CD14-positive monocyte (primary cell): ENCODE results near the gene SSBP2. TPM values are rescaled to one million over a fixed set of nuclear protein-coding genes. Genes with fewer than 3 reads are reported as not detected.

Source experiments
- DNase-seq, 3 donors: peaks; one replicate each; pipeline ENCODE4 v3.0.0-alpha.2; 2011 to 2022
- H2AFZ ChIP-seq: 2 replicates; pipeline ENCODE4 v1.6.0; 2012; ENCODE audit warnings: mild to moderate bottlenecking, low read depth, low read length, inconsistent platforms; ENCODE audit not compliant: insufficient read depth, poor library complexity, severe bottlenecking
- H3K27ac ChIP-seq, 2 donors: 1 replicate in 1 of 2; 2 replicates in 1 of 2; pipeline ENCODE4 v1.5.1; 2012 to 2013; ENCODE audit warnings: low read length in 2 of 2, control low read depth in 1 of 2, inconsistent platforms in 1 of 2, low read depth in 1 of 2, mild to moderate bottlenecking in 1 of 2
- H3K27me3 ChIP-seq, 2 donors: one replicate each; pipeline versions ENCODE4 v1.6.0 to v1.6.1; 2011 to 2013; ENCODE audit warnings: low read length in 2 of 2; ENCODE audit not compliant: control insufficient read depth in 2 of 2, insufficient read depth in 2 of 2
- H3K36me3 ChIP-seq, 2 donors: replicated peaks in 1 of 2; 1 replicate in 1 of 2; 2 replicates in 1 of 2; pipeline versions ENCODE4 v1.5.1 to v1.6.1; 2012 to 2013; ENCODE audit warnings: low read length in 2 of 2, control low read depth in 1 of 2, inconsistent platforms in 1 of 2, mild to moderate bottlenecking in 1 of 2; ENCODE audit not compliant: insufficient read depth in 2 of 2, control insufficient read depth in 1 of 2
- H3K4me1 ChIP-seq, 2 donors: 1 replicate in 1 of 2; 2 replicates in 1 of 2; pipeline versions ENCODE4 v1.5.1 to v1.6.1; 2012 to 2013; ENCODE audit warnings: low read length in 2 of 2, control low read depth in 1 of 2, inconsistent platforms in 1 of 2, mild to moderate bottlenecking in 1 of 2, moderate library complexity in 1 of 2; ENCODE audit not compliant: insufficient read depth in 2 of 2, control insufficient read depth in 1 of 2
- H3K4me2 ChIP-seq: replicated peaks from 2 replicates; pipeline ENCODE3; 2012; ENCODE audit warnings: low read length, moderate library complexity, mild to moderate bottlenecking; ENCODE audit not compliant: poor library complexity, severe bottlenecking; ENCODE audit errors: extremely low read depth
- H3K4me3 ChIP-seq, 3 experiments: fragments of 200-600 bp in 1 of 3; sonication (generic) in 1 of 3; replicated peaks in 1 of 3; 1 replicate in 2 of 3; 2 replicates in 1 of 3; pipeline ENCODE4 v1.5.1; 2011 to 2013; ENCODE audit warnings: low read length in 3 of 3, mild to moderate bottlenecking in 3 of 3, control low read depth in 2 of 3, low read depth in 2 of 3, inconsistent platforms in 1 of 3, moderate library complexity in 1 of 3
- H3K79me2 ChIP-seq: 2 replicates; pipeline ENCODE4 v1.6.0; 2012; ENCODE audit warnings: mild to moderate bottlenecking, control low read depth, inconsistent platforms, low read length, moderate library complexity; ENCODE audit not compliant: insufficient read depth
- H3K9ac ChIP-seq: 2 replicates; pipeline ENCODE4 v1.6.0; 2017; ENCODE audit warnings: low read length, mild to moderate bottlenecking; ENCODE audit not compliant: insufficient read depth, poor library complexity, severe bottlenecking
- H3K9me3 ChIP-seq, 2 donors: replicated peaks in 1 of 2; 1 replicate in 1 of 2; 2 replicates in 1 of 2; pipeline versions ENCODE4 v1.5.1 to v1.6.1; 2012 to 2013; ENCODE audit warnings: low read length in 2 of 2, control low read depth in 1 of 2; ENCODE audit not compliant: control insufficient read depth in 1 of 2, insufficient read depth in 1 of 2
- H4K20me1 ChIP-seq: 2 replicates; pipeline ENCODE4 v1.6.0; 2012; ENCODE audit warnings: mild to moderate bottlenecking, low read length, control low read depth, moderate library complexity; ENCODE audit not compliant: insufficient read depth
- H3K27ac Mint-ChIP-seq, 7 donors: one replicate each; pipeline ENCODE4 v1.8.0; 2020; ENCODE audit warnings: mild to moderate bottlenecking in 7 of 7, mixed read lengths in 7 of 7, moderate library complexity in 6 of 7, inconsistent platforms in 2 of 7
- H3K27me3 Mint-ChIP-seq, 3 donors: one replicate each; pipeline ENCODE4 v1.8.0; 2021 to 2022; ENCODE audit warnings: low read depth in 3 of 3, mild to moderate bottlenecking in 3 of 3, mixed read lengths in 3 of 3, moderate library complexity in 3 of 3, inconsistent platforms in 1 of 3
- H3K36me3 Mint-ChIP-seq, 2 donors: one replicate each; pipeline ENCODE4 v1.8.0; 2020; ENCODE audit warnings: mixed read lengths in 2 of 2, inconsistent platforms in 1 of 2, mild to moderate bottlenecking in 1 of 2
- H3K4me1 Mint-ChIP-seq: one replicate; pipeline ENCODE4 v1.8.0; 2020; ENCODE audit warnings: mild to moderate bottlenecking, mixed read lengths
- H3K4me3 Mint-ChIP-seq, 2 donors: one replicate each; pipeline ENCODE4 v1.8.0; 2020; ENCODE audit warnings: mild to moderate bottlenecking in 2 of 2, mixed read lengths in 2 of 2, moderate library complexity in 1 of 2
- H3K9me3 Mint-ChIP-seq, 7 donors: one replicate each; pipeline ENCODE4 v1.8.0; 2020 to 2022; ENCODE audit warnings: mixed read lengths in 7 of 7, mild to moderate bottlenecking in 6 of 7, moderate library complexity in 6 of 7, inconsistent platforms in 2 of 7
- CTCF ChIP-seq: fragments of 200-600 bp; IDR thresholded peaks from one replicate; pipeline ENCODE4 v1.8.0; 2022; ENCODE audit warnings: antibody characterized with exemption, mild to moderate bottlenecking
- WGBS: methylation state at CpG from one replicate; pipeline ENCODE4 v1.1.5; 2013; ENCODE audit warnings: missing lambda C conversion rate; ENCODE audit not compliant: insufficient coverage; 5-methylcytosine and 5-hydroxymethylcytosine counted together
- intact Hi-C, 2 donors: fragments of 100-400 bp; cut with micrococcal nuclease; formaldehyde crosslinking; loops; one replicate each; pipeline versions ENCODE4 v1.15.0 to v1.15.1; 2023
- polyA plus RNA-seq, 3 donors: library from polyadenylated mRNA; depleted of rRNA in 1 of 3; unstranded in 2 of 3; stranded (reverse) in 1 of 3; fragments of 300-500 nt in 2 of 3; fragments of >200 nt in 1 of 3; fragmentation: Illumina TruSeq in 2 of 3; gene quantifications; 1 replicate in 2 of 3; 2 replicates in 1 of 3; pipeline ENCODE4 v1.2.3, GENCODE V29; 2012 to 2021

The SSBP2 gene
- polyA plus RNA-seq, 3 donors = 29.1 to 55.2 (median 53.4) TPM

GRCh38 chr5:81401266-81401665 is 349.6 kb downstream of the SSBP2 start:
- Mint-ChIP-seq H3K4me3 (no peak overlapping the region), H3K9me3 (peaks cover 0 to 2% (median 0%) of the 10 kb centered on the region in 7 donors), H3K4me1 (peaks cover 8% of the 10 kb centered on the region), H3K36me3 (no peaks in the 10 kb centered on the region), H3K27me3 (peaks cover 0 to 15% (median 6%) of the 10 kb centered on the region in 3 donors), H3K27ac (no peak overlapping the region)
- Histone ChIP-seq H3K4me2 (no peak overlapping the region), H3K4me3 (no peak overlapping the region), H3K36me3 (no peaks in the 10 kb centered on the region), H3K27ac (no peak overlapping the region), H3K4me1 (no peaks in the 10 kb centered on the region), H2AFZ (no peak overlapping the region), H3K9me3 (no peaks in the 10 kb centered on the region), H3K9ac (no peak overlapping the region), H3K79me2 (no peaks in the 10 kb centered on the region), H4K20me1 (no peaks in the 10 kb centered on the region), H3K27me3 (peaks cover 5 to 14% of the 10 kb centered on the region in 2 donors)
- intact Hi-C loops = no loop called here
- no peak for DNase-seq
- TF ChIP-seq CTCF = no peak
- WGBS = 100% methylated on average over 4 of the region's 11 CpGs

DNA sequence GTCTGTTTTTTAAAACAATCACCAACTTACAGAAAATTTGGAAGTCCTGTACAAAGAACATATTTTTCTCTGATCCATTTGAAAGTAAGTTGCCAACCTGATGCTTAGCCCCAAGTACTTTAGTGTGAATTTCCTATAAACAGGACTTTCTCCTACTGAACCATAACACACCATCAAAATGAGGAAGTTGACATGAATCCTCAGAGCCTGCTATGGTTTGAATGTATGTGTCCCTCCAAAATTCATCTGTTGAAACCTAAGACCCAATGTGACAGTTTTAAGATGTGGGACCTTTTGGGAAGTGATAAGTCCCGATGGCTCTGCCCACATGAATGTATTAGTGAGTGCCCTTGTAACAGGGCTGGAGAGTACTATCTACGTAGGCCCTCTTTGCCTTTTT is 350.5 kb downstream of the SSBP2 start:
- no peaks in the 10 kb centered on the region for H3K4me1 ChIP-seq
- H3K4me2 ChIP-seq = no peak overlapping the region
- no peak overlapping the region for H3K4me3 Mint-ChIP-seq
- H4K20me1 ChIP-seq = no peaks in the 10 kb centered on the region
- peaks cover 2 to 3% of the 10 kb centered on the region in 2 donors for H3K9me3 ChIP-seq
- H3K9ac ChIP-seq = no peak overlapping the region
- TF ChIP-seq CTCF = no peak
- no CpG with 5 or more reads among the region's 2 CpGs for WGBS
- DNase-seq = peak in 2 of 3 donors; percentile 7 to 8
- H3K79me2 ChIP-seq = no peaks in the 10 kb centered on the region
- peaks cover 1 to 5% (median 3%) of the 10 kb centered on the region in 7 donors for H3K9me3 Mint-ChIP-seq
- peaks cover 10 to 23% of the 10 kb centered on the region in 2 donors for H3K27me3 ChIP-seq
- H3K27me3 Mint-ChIP-seq = peaks cover 7 to 24% (median 11%) of the 10 kb centered on the region in 3 donors
- H2AFZ ChIP-seq = no peak overlapping the region
- no peak overlapping the region for H3K27ac Mint-ChIP-seq
- H3K36me3 ChIP-seq = no peaks in the 10 kb centered on the region
- H3K36me3 Mint-ChIP-seq = no peaks in the 10 kb centered on the region
- no peak overlapping the region for H3K27ac ChIP-seq
- peaks cover 8% of the 10 kb centered on the region for H3K4me1 Mint-ChIP-seq
- H3K4me3 ChIP-seq = no peak overlapping the region
- intact Hi-C loops = no loop called here
